WTC11 (cell line): ENCODE data around the gene KCNMA1.

Experiments
- ATF1 ChIP-seq: sonication (generic); formaldehyde crosslinking; IDR thresholded peaks from 2 replicates; pipeline ENCODE4 v1.8.1; 2023; ENCODE audit warnings: mild to moderate bottlenecking, moderate library complexity, missing genetic modification reagents
- CBFB ChIP-seq: sonication (generic); formaldehyde crosslinking; IDR thresholded peaks from 2 replicates; pipeline ENCODE4 v1.8.1; 2022; ENCODE audit warnings: mild to moderate bottlenecking, low read depth, missing genetic modification reagents
- GRHL2 ChIP-seq: fragments of 250-450 bp; sonication (Bioruptor Pico); IDR thresholded peaks from 2 replicates; pipeline ENCODE4 v1.8.0; 2022; ENCODE audit warnings: mild to moderate bottlenecking, moderate library complexity; ENCODE audit not compliant: insufficient replicate concordance, severe bottlenecking
- HMGXB4 ChIP-seq: sonication (generic); formaldehyde crosslinking; IDR thresholded peaks from 2 replicates; pipeline ENCODE4 v1.8.1; 2023; ENCODE audit warnings: mild to moderate bottlenecking, moderate library complexity, missing genetic modification reagents
- JAZF1 ChIP-seq: fragments of 250-450 bp; sonication (Bioruptor Pico); IDR thresholded peaks from 2 replicates; pipeline ENCODE4 v1.9.0; 2021; ENCODE audit warnings: moderate library complexity, mild to moderate bottlenecking, inconsistent platforms
- KAT7 ChIP-seq: sonication (generic); formaldehyde crosslinking; IDR thresholded peaks from 2 replicates; pipeline ENCODE4 v1.8.1; 2023; ENCODE audit warnings: missing genetic modification reagents, mild to moderate bottlenecking, borderline replicate concordance
- MAX ChIP-seq: sonication (generic); formaldehyde crosslinking; IDR thresholded peaks from 2 replicates; pipeline ENCODE4 v1.8.0; 2022; ENCODE audit warnings: mild to moderate bottlenecking, missing genetic modification reagents
- USF2 ChIP-seq: sonication (generic); formaldehyde crosslinking; IDR thresholded peaks from 2 replicates; pipeline ENCODE4 v1.8.1; 2023; ENCODE audit warnings: mild to moderate bottlenecking, missing genetic modification reagents, moderate library complexity
- ZNF138 ChIP-seq: sonication (generic); formaldehyde crosslinking; conservative IDR thresholded peaks from 2 replicates; pipeline ENCODE4 v1.8.1; 2022; ENCODE audit warnings: mild to moderate bottlenecking, moderate library complexity, missing genetic modification reagents
- ZNF532 ChIP-seq: fragments of 250-450 bp; sonication (Bioruptor Pico); IDR thresholded peaks from 2 replicates; pipeline ENCODE4 v1.9.0; 2021; ENCODE audit warnings: mild to moderate bottlenecking, borderline replicate concordance
- TF ChIP-seq, protein P1 (sequence below): sonication (generic); formaldehyde crosslinking; IDR thresholded peaks from 2 replicates; pipeline ENCODE4 v1.8.0; 2022; ENCODE audit warnings: mild to moderate bottlenecking, missing genetic modification reagents
- TF ChIP-seq, protein P2 (sequence below): fragments of 200-600 bp; IDR thresholded peaks from 2 replicates; pipeline ENCODE4 v1.8.0; 2022; ENCODE audit warnings: antibody characterized with exemption

DNA sequence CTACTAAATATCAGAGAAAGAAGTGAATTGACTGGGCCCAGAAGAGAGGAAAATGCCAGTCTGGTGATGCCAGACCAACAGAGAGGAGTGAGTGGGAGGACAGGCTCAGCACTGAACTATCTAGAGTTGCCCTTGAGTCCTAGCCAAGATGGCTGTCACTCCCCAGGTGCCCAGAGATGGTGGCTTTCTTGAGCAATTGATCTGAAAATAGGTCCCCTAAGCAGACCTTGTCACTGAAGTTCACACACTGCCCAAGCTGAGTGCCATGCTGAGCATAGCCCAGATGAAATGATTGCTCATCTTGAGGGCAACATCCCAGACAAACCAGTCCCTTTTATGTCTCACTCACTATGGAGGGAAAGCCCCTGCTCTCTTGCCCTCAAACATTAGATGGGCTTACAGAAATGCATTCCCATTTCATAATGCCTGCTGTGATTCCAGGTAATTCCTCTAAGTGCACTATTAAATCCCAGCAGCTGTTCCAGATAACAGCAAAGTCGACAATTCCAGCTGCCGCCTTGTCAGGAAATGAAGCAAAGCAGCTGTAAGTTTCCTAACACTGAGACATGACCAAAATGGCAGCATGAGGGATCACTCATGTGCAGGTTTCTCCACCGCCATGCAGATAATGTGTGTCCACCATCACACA, 329.4 kb downstream of the KCNMA1 start:
- TF ChIP-seq ZNF532 (no peak), ZNF138 (CRISPR knock-in tag) (no peak), ATF1 (CRISPR knock-in tag) (no peak), MAX (no peak), HMGXB4 (CRISPR knock-in tag) (no peak), CBFB (CRISPR knock-in tag) (no peak), GRHL2 (CRISPR knock-in tag) (no peak), USF2 (CRISPR knock-in tag) (no peak), KAT7 (CRISPR knock-in tag) (no peak), JAZF1 (no peak)
- TF ChIP-seq, protein P1, sequence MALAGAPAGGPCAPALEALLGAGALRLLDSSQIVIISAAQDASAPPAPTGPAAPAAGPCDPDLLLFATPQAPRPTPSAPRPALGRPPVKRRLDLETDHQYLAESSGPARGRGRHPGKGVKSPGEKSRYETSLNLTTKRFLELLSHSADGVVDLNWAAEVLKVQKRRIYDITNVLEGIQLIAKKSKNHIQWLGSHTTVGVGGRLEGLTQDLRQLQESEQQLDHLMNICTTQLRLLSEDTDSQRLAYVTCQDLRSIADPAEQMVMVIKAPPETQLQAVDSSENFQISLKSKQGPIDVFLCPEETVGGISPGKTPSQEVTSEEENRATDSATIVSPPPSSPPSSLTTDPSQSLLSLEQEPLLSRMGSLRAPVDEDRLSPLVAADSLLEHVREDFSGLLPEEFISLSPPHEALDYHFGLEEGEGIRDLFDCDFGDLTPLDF (CRISPR knock-in tag) = no peak
- TF ChIP-seq, protein P2, sequence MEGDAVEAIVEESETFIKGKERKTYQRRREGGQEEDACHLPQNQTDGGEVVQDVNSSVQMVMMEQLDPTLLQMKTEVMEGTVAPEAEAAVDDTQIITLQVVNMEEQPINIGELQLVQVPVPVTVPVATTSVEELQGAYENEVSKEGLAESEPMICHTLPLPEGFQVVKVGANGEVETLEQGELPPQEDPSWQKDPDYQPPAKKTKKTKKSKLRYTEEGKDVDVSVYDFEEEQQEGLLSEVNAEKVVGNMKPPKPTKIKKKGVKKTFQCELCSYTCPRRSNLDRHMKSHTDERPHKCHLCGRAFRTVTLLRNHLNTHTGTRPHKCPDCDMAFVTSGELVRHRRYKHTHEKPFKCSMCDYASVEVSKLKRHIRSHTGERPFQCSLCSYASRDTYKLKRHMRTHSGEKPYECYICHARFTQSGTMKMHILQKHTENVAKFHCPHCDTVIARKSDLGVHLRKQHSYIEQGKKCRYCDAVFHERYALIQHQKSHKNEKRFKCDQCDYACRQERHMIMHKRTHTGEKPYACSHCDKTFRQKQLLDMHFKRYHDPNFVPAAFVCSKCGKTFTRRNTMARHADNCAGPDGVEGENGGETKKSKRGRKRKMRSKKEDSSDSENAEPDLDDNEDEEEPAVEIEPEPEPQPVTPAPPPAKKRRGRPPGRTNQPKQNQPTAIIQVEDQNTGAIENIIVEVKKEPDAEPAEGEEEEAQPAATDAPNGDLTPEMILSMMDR = no peak
